Ishikawa (cell line): ENCODE data around the gene VPS18.

Source experiments
- CEBPB ChIP-seq: IDR thresholded peaks from 2 replicates; pipeline ENCODE4 v1.6.1; 2012
- CREB1 ChIP-seq: IDR thresholded peaks from 2 replicates; pipeline ENCODE4 v1.6.1; 2012; ENCODE audit warnings: low read depth
- EGR1 ChIP-seq: IDR thresholded peaks from 2 replicates; pipeline ENCODE4 v1.6.1; 2012
- EP300 ChIP-seq: IDR thresholded peaks from 2 replicates; pipeline ENCODE4 v1.6.1; 2012; ENCODE audit warnings: borderline replicate concordance
- FOXM1 ChIP-seq: IDR thresholded peaks from 2 replicates; pipeline ENCODE4 v1.6.1; 2012; ENCODE audit warnings: low read depth, borderline replicate concordance
- NFIC ChIP-seq: IDR thresholded peaks from 2 replicates; pipeline ENCODE4 v1.6.1; 2012
- RAD21 ChIP-seq: IDR thresholded peaks from 2 replicates; pipeline ENCODE4 v1.6.1; 2012; ENCODE audit warnings: low read depth
- REST ChIP-seq: IDR thresholded peaks from 2 replicates; pipeline ENCODE4 v1.6.1; 2012; ENCODE audit warnings: low read depth, mild to moderate bottlenecking
- TAF1 ChIP-seq: IDR thresholded peaks from 2 replicates; pipeline ENCODE4 v1.6.1; 2012; ENCODE audit warnings: low read depth, mild to moderate bottlenecking
- TEAD4 ChIP-seq: IDR thresholded peaks from 2 replicates; pipeline ENCODE4 v1.6.1; 2012
- YY1 ChIP-seq: IDR thresholded peaks from 2 replicates; pipeline ENCODE4 v1.6.1; 2012; ENCODE audit warnings: low read depth
- ZBTB7A ChIP-seq: IDR thresholded peaks from 2 replicates; pipeline ENCODE4 v1.6.1; 2012; ENCODE audit warnings: low read depth
- TF ChIP-seq, protein P1 (sequence below): IDR thresholded peaks from 2 replicates; pipeline ENCODE4 v1.6.1; 2012
- TF ChIP-seq, protein P2 (sequence below): IDR thresholded peaks from 2 replicates; pipeline ENCODE4 v1.6.1; 2012

- no peak for TF ChIP-seq EP300
- no peak for TF ChIP-seq REST
- TF ChIP-seq TEAD4, result no peak
- TF ChIP-seq, protein P1, sequence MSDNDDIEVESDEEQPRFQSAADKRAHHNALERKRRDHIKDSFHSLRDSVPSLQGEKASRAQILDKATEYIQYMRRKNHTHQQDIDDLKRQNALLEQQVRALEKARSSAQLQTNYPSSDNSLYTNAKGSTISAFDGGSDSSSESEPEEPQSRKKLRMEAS, result no peak
- TF ChIP-seq RAD21, result no peak
- no peak for TF ChIP-seq EGR1
- no peak for TF ChIP-seq ZBTB7A
- no peak for TF ChIP-seq TAF1
- no peak for TF ChIP-seq CEBPB
- TF ChIP-seq, protein P2, sequence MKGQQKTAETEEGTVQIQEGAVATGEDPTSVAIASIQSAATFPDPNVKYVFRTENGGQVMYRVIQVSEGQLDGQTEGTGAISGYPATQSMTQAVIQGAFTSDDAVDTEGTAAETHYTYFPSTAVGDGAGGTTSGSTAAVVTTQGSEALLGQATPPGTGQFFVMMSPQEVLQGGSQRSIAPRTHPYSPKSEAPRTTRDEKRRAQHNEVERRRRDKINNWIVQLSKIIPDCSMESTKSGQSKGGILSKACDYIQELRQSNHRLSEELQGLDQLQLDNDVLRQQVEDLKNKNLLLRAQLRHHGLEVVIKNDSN, result no peak
- TF ChIP-seq FOXM1, result no peak
- TF ChIP-seq YY1, result no peak
- no peak for TF ChIP-seq CREB1
- TF ChIP-seq NFIC, result no peak
These were observed 37.5 kb upstream of the VPS18 start for GRCh38 chr15:40856746-40857145.
